Activated T-cell treated with anti-CD3 and anti-CD28 coated beads, Interleukin-2, amount 50 U/mL, for 72 hours (primary cell): ENCODE results near the gene SESN1. TPM values are rescaled to one million over a fixed set of nuclear protein-coding genes. Genes with fewer than 3 reads are reported as not detected.

Experiments used
- ATAC-seq, 2 donors: fragments of 150-1000 bp; cut with Tn5 transposase; replicated peaks in 1 of 2; 2 replicates each; pipeline ENCODE4 v1.10.0; 2021; ENCODE audit warnings: moderate library complexity in 2 of 2, mild to moderate bottlenecking in 1 of 2
- DNase-seq, 2 donors: peaks; one replicate each; pipeline ENCODE4 v3.0.0; 2021 to 2022; ENCODE audit warnings: mixed read lengths in 1 of 2
- H3K27ac Mint-ChIP-seq: one replicate; pipeline ENCODE4 v1.8.0; 2022; ENCODE audit warnings: mild to moderate bottlenecking, moderate library complexity, mixed read lengths
- H3K27me3 Mint-ChIP-seq: one replicate; pipeline ENCODE4 v1.8.0; 2022; ENCODE audit warnings: low read depth, mixed read lengths
- H3K36me3 Mint-ChIP-seq, 2 donors: one replicate each; pipeline ENCODE4 v1.8.0; 2022; ENCODE audit warnings: mixed read lengths in 2 of 2, mild to moderate bottlenecking in 1 of 2; ENCODE audit not compliant: insufficient read depth in 2 of 2
- H3K4me1 Mint-ChIP-seq: one replicate; pipeline ENCODE4 v1.8.0; 2022; ENCODE audit warnings: low read depth, mixed read lengths
- H3K4me3 Mint-ChIP-seq, 2 donors: one replicate each; pipeline ENCODE4 v1.8.0; 2022; ENCODE audit warnings: mild to moderate bottlenecking in 2 of 2, mixed read lengths in 2 of 2, moderate library complexity in 2 of 2
- H3K9me3 Mint-ChIP-seq, 2 donors: one replicate each; pipeline ENCODE4 v1.8.0; 2022; ENCODE audit warnings: mixed read lengths in 2 of 2
- total RNA-seq, 2 donors: library from RNA; stranded (reverse); gene quantifications; one replicate each; pipeline ENCODE4 v1.2.3, GENCODE V29; 2022

The SESN1 gene
- total RNA-seq, 2 donors from 2014 or later = 16.2 to 25.7 TPM

- DNase-seq = no peak
- H3K4me1 Mint-ChIP-seq = peaks cover 24% of the 10 kb centered on the region
Measured at GRCh38 chr6:109029313-109029712, 65.3 kb downstream of the SESN1 start.

GRCh38 chr6:109028439-109028838 lies 66.2 kb downstream of the SESN1 start:
- H3K27me3 Mint-ChIP-seq = no peaks in the 10 kb centered on the region

More at GRCh38 chr6:109029313-109029712, 65.3 kb downstream of the SESN1 start:
- Mint-ChIP-seq H3K27me3 (no peaks in the 10 kb centered on the region), H3K9me3 (no peaks in the 10 kb centered on the region), H3K36me3 (no peaks in the 10 kb centered on the region), H3K27ac (no peak overlapping the region), H3K4me3 (no peak overlapping the region)
- no peak for ATAC-seq

GRCh38 chr6:109027964-109028363 lies 66.7 kb downstream of the SESN1 start:
- Mint-ChIP-seq H3K27me3 (no peaks in the 10 kb centered on the region), H3K27ac (no peak overlapping the region), H3K4me1 (peaks cover 30% of the 10 kb centered on the region), H3K36me3 (no peaks in the 10 kb centered on the region), H3K4me3 (no peak overlapping the region), H3K9me3 (no peaks in the 10 kb centered on the region)
- ATAC-seq (no peak), DNase-seq (no peak)

More at GRCh38 chr6:109028439-109028838, 66.2 kb downstream of the SESN1 start:
- no peak for ATAC-seq
- Mint-ChIP-seq H3K27ac (no peak overlapping the region), H3K36me3 (no peaks in the 10 kb centered on the region), H3K4me1 (peaks cover 25% of the 10 kb centered on the region), H3K9me3 (no peaks in the 10 kb centered on the region), H3K4me3 (no peak overlapping the region)
- no peak for DNase-seq

- DNase-seq = no peak
- Mint-ChIP-seq H3K27me3 (no peaks in the 10 kb centered on the region), H3K4me3 (peak overlapping the region; percentile 11 to 56), H3K4me1 (peaks cover 35% of the 10 kb centered on the region), H3K36me3 (no peaks in the 10 kb centered on the region), H3K9me3 (no peaks in the 10 kb centered on the region), H3K27ac (peak overlapping the region; percentile 26)
- ATAC-seq = no peak
Measured at GRCh38 chr6:109025639-109026038, 69.0 kb downstream of the SESN1 start.

- ATAC-seq = no peak
- peaks cover 44% of the 10 kb centered on the region for H3K4me1 Mint-ChIP-seq
- no peaks in the 10 kb centered on the region for H3K9me3 Mint-ChIP-seq
- no peak for DNase-seq
- H3K36me3 Mint-ChIP-seq = no peaks in the 10 kb centered on the region
- no peak overlapping the region for H3K27ac Mint-ChIP-seq
- no peaks in the 10 kb centered on the region for H3K27me3 Mint-ChIP-seq
- H3K4me3 Mint-ChIP-seq = no peak overlapping the region
Measured at GRCh38 chr6:109024784-109025183, 69.9 kb downstream of the SESN1 start.

GRCh38 chr6:109024368-109024767 lies 70.3 kb downstream of the SESN1 start:
- Mint-ChIP-seq H3K27me3 (no peaks in the 10 kb centered on the region), H3K9me3 (no peaks in the 10 kb centered on the region), H3K36me3 (no peaks in the 10 kb centered on the region), H3K4me3 (no peak overlapping the region), H3K27ac (peak overlapping the region; percentile 50), H3K4me1 (peaks cover 45% of the 10 kb centered on the region)
- ATAC-seq (no peak), DNase-seq (no peak)

GRCh38 chr6:109023356-109023925 lies 71.2 kb downstream of the SESN1 start:
- no peaks in the 10 kb centered on the region for H3K27me3 Mint-ChIP-seq
- no peak overlapping the region for H3K4me3 Mint-ChIP-seq
- no peaks in the 10 kb centered on the region for H3K36me3 Mint-ChIP-seq
- H3K27ac Mint-ChIP-seq = no peak overlapping the region
- H3K9me3 Mint-ChIP-seq = no peaks in the 10 kb centered on the region
- no peak for ATAC-seq
- no peak for DNase-seq
- H3K4me1 Mint-ChIP-seq = peaks cover 48% of the 10 kb centered on the region

GRCh38 chr6:109021870-109022269 lies 72.8 kb downstream of the SESN1 start:
- Mint-ChIP-seq H3K4me1 (peaks cover 48% of the 10 kb centered on the region), H3K4me3 (no peak overlapping the region), H3K27ac (no peak overlapping the region)

GRCh38 chr6:109019911-109020310 lies 74.7 kb downstream of the SESN1 start:
- H3K4me1 Mint-ChIP-seq = peaks cover 43% of the 10 kb centered on the region
- ATAC-seq = no peak
- H3K36me3 Mint-ChIP-seq = no peaks in the 10 kb centered on the region
- DNase-seq = no peak
- no peaks in the 10 kb centered on the region for H3K9me3 Mint-ChIP-seq
- H3K27me3 Mint-ChIP-seq = no peaks in the 10 kb centered on the region
- H3K27ac Mint-ChIP-seq = no peak overlapping the region
- no peak overlapping the region for H3K4me3 Mint-ChIP-seq

More at GRCh38 chr6:109021870-109022269, 72.8 kb downstream of the SESN1 start:
- no peak for DNase-seq
- no peaks in the 10 kb centered on the region for H3K27me3 Mint-ChIP-seq
- H3K36me3 Mint-ChIP-seq = no peaks in the 10 kb centered on the region
- no peaks in the 10 kb centered on the region for H3K9me3 Mint-ChIP-seq
- no peak for ATAC-seq

GRCh38 chr6:109015176-109015575 lies 79.5 kb downstream of the SESN1 start:
- Mint-ChIP-seq H3K9me3 (no peaks in the 10 kb centered on the region), H3K4me3 (peak overlapping the region in 1 of 2 donors; percentile 38), H3K36me3 (peaks cover 0 to under 1% of the 10 kb centered on the region in 2 donors), H3K4me1 (peaks cover 61% of the 10 kb centered on the region), H3K27me3 (no peaks in the 10 kb centered on the region), H3K27ac (no peak overlapping the region)
- ATAC-seq (peak; percentile 22 to 37), DNase-seq (no peak)

GRCh38 chr6:109014606-109015005 lies 80.0 kb downstream of the SESN1 start:
- DNase-seq = no peak
- Mint-ChIP-seq H3K36me3 (peaks cover 0 to 5% of the 10 kb centered on the region in 2 donors), H3K4me1 (peaks cover 61% of the 10 kb centered on the region), H3K4me3 (peak overlapping the region; percentile 49 to 71), H3K27ac (peak overlapping the region; percentile 66), H3K27me3 (no peaks in the 10 kb centered on the region), H3K9me3 (no peaks in the 10 kb centered on the region)
- no peak for ATAC-seq

GRCh38 chr6:109013656-109014305 lies 80.9 kb downstream of the SESN1 start:
- H3K9me3 Mint-ChIP-seq = no peaks in the 10 kb centered on the region
- peaks cover 0 to 5% of the 10 kb centered on the region in 2 donors for H3K36me3 Mint-ChIP-seq
- peaks cover 54% of the 10 kb centered on the region for H3K4me1 Mint-ChIP-seq
- DNase-seq = no peak
- H3K27me3 Mint-ChIP-seq = no peaks in the 10 kb centered on the region
- ATAC-seq = peak in 1 of 2 donors; percentile 7
- peak overlapping the region; percentile 92 for H3K27ac Mint-ChIP-seq
- H3K4me3 Mint-ChIP-seq = peak overlapping the region in 1 of 2 donors; percentile 71

- Mint-ChIP-seq H3K4me3 (peak overlapping the region; percentile 91 to 99), H3K4me1 (peaks cover 74% of the 10 kb centered on the region), H3K27ac (no peak overlapping the region), H3K9me3 (no peaks in the 10 kb centered on the region), H3K27me3 (no peaks in the 10 kb centered on the region), H3K36me3 (peaks cover 2 to 6% of the 10 kb centered on the region in 2 donors)
- no peak for ATAC-seq
- no peak for DNase-seq
Measured at GRCh38 chr6:109010705-109011102, 83.9 kb downstream of the SESN1 start.
